Breast epithelium (tissue), 3 donors: ENCODE data around the gene APIP.

ENCODE experiments used
- POLR2A ChIP-seq: fragments of 450-650 bp; IDR thresholded peaks from one replicate; pipeline ENCODE4 v1.6.1; 2016; ENCODE audit warnings: antibody characterized with exemption, mild to moderate bottlenecking, moderate library complexity
- POLR2AphosphoS5 ChIP-seq, 3 donors: sonication (generic); formaldehyde crosslinking; IDR thresholded peaks; one replicate each; pipeline ENCODE4 v1.6.1; 2017; ENCODE audit warnings: antibody characterized with exemption in 3 of 3
- TF ChIP-seq, protein P1 (sequence below), 3 donors: fragments of 450-650 bp; IDR thresholded peaks; one replicate each; pipeline ENCODE4 v1.5.1; 2016 to 2017; ENCODE audit warnings: antibody characterized with exemption in 3 of 3, mild to moderate bottlenecking in 3 of 3, moderate library complexity in 3 of 3

DNA sequence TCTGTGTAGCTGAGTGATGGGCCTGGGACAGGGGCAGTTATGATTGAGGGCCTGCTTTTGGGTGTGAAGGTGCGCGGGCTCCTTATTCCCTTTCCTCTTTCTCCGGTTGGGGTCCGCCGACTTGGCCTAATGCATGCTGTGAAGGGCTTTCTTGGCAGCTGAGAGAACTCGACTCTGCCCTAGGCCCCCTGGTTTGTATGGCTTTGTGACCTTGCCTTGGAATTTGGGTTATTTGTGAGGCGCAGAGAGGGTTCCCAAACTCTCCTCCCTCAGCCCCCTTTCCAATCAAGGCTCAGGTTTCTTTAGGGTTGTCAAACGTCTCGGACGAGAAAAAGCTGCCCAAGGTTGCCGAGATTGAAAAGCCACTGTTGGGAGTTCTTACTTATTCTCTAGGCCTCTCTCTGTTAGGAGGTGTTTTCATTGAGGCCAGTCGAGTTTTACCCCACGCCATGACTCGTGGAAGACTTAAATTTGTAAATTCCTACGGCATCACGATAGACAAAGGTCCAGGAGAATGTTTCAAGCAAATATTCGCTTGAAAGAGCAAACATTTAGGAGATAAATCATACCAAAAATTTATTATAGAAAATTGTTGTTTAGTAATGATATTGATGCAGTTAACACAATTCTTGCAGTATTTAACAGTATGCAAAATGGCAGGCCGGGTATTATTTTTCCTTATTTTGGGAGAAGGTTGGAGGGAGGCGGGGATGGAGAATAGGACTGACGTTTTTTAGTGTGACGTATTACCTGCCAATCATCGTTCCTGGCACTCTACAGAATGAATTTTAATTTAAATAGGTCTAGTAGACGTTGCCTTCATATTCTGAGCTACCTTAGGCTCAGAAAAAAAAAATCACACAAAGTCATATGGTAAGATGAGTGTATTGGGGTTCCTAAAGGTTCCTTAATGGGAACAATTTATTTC lies 928 bp upstream of the APIP start:
- TF ChIP-seq, protein P1, sequence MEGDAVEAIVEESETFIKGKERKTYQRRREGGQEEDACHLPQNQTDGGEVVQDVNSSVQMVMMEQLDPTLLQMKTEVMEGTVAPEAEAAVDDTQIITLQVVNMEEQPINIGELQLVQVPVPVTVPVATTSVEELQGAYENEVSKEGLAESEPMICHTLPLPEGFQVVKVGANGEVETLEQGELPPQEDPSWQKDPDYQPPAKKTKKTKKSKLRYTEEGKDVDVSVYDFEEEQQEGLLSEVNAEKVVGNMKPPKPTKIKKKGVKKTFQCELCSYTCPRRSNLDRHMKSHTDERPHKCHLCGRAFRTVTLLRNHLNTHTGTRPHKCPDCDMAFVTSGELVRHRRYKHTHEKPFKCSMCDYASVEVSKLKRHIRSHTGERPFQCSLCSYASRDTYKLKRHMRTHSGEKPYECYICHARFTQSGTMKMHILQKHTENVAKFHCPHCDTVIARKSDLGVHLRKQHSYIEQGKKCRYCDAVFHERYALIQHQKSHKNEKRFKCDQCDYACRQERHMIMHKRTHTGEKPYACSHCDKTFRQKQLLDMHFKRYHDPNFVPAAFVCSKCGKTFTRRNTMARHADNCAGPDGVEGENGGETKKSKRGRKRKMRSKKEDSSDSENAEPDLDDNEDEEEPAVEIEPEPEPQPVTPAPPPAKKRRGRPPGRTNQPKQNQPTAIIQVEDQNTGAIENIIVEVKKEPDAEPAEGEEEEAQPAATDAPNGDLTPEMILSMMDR (IDR thresholded peaks at IDR 0.05): no peak
- TF ChIP-seq POLR2A (no peak), POLR2AphosphoS5 (IDR thresholded peaks at IDR 0.05) (no peak)
